Left ventricle myocardium superior (tissue), 1 donor: ENCODE measurements around the gene VAC14. TPM values are rescaled to one million over a fixed set of nuclear protein-coding genes. Genes with fewer than 3 reads are reported as not detected.
A peak's percentile ranks its signal among the peaks of the same experiment; 100 is the strongest.

ENCODE experiments used
- ATAC-seq: fragments of 200-7000 bp; cut with Tn5 transposase; one replicate; pipeline ENCODE4 v1.9.1; 2020; ENCODE audit warnings: mild to moderate bottlenecking, moderate library complexity
- DNase-seq: peaks from one replicate; pipeline ENCODE4 v3.0.0-alpha.2; 2020
- intact Hi-C: fragments of 100-400 bp; cut with micrococcal nuclease; formaldehyde crosslinking; loops from one replicate; pipeline ENCODE4 v1.11.0; 2022
- total RNA-seq: library from RNA; stranded (reverse); fragmentation: NEBNext Ultra II Directional; extraction: Animal tissue kit (Norgen Biotek cat#: 25700); gene quantifications from one replicate; pipeline ENCODE4 v1.2.1, GENCODE V29; 2021
- donor health status: DM: no; HTN: yes; CAD: no; lungs with severe emphysema.

Gene VAC14
- total RNA-seq, 1 donor from 2014 or later, result 20.4 TPM

DNA sequence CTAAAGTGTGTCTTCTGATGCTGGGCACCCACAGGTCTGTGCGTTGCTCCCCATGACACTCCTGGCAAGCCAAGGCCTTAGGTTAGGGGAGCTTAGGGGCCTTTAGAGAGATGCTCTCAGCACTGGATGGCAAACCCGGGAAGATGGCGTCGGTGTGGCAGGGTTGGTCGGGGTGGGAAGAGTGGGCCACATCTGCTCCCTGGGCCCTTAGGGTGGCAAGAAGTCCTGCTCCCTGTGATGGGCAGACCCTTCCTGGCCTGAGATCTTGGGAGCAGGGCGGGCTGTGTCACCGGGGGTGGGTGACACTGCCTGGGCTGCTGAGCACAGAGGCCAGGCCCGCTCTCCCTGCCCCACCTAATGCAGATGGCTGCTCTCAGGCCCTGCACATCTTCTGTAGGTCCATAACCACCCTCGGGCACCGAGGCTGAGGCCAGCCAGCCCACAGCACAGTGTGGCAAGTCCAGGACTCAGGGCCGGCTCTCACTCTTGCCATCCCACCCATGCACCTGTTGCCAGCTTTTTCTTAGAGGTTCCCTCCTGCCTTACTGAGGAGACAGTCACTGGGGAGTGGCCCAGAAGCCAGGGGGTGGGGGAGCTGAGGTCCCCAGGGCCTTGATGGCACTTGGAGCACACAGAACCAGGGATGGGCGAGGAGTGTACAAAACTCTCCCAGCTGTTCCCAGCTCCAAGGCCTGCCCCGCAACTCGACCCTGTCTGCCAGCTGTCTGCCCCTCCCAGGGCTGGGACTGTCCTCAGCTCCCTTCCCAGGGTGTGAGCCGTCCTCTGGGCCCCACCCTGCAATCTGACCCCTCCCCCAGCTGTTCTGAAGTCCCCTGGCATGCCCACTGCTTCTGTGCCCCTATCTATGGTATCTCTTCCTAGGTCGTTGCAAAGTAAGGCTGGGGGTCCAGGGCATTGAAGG, 110.7 kb downstream of the VAC14 start:
- ATAC-seq (no peak), DNase-seq (peak; percentile 26)
- intact Hi-C loops, result loop anchor here (10.0 kb wide), 2 partner anchors 45 to 85 kb away; no protein-coding TSS in a partner anchor

DNA sequence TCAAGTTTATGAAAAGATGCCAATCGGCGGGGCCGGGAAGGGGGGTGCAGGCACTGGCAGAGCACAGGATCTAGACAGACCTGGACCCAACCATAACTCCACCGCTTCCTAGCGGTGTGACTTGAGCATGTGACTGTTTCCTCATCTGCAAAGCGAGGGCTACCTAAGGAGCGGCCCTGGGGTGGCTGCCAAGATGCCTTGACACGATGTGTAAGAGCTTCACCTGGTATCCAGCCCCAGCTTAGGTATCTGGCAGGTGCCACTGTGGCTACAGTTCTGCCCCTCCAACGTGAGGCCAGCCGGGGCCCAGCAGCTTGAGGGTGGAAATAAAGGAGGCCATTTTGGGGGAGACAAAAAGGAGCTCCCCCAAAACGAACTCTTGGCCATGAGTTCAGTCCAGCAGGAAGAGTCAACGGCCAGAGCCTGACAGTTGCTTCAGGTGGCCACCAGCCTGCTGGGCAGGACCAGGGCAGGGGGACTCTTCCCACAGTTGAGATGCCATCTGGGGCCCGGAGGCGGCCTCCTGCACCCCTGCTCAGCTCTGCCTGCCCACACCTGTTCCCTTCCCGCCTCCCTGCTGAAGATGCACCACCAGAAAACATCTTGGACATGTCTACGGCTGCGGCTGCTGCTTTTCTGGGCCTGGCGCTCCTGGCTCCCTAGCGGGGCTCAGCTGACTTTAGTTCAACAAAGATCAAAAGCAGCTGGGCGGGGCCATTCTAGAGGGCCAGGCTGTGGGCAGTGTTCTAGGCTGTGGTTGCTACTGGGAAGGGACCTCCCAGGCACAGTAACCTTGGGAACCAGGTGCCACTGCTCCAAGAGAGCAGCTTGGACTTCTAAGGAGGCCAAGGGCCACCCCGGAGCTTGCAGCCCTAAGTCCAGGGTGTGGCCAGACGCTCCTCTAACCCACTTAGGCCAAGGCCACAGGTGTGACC, 111.7 kb downstream of the VAC14 start:
- ATAC-seq (peak; percentile 14), DNase-seq (peak; percentile 73)
- intact Hi-C loops, result loop anchor here (10.0 kb wide), 2 partner anchors 45 to 85 kb away; no protein-coding TSS in a partner anchor

GRCh38 chr16:70688246-70688742, 112.7 kb downstream of the VAC14 start:
- DNase-seq (peak; percentile 82), ATAC-seq (peak; percentile 25)
- intact Hi-C loops, result loop anchor here (10.0 kb wide), 2 partner anchors 47 to 87 kb away; no protein-coding TSS in a partner anchor

GRCh38 chr16:70687671-70688245, 113.2 kb downstream of the VAC14 start:
- ATAC-seq (no peak), DNase-seq (peak; percentile 44)
- intact Hi-C loops, result loop anchor here (10.0 kb wide), 2 partner anchors 47 to 87 kb away; no protein-coding TSS in a partner anchor

GRCh38 chr16:70687102-70687511, 113.9 kb downstream of the VAC14 start:
- DNase-seq (peak; percentile 38), ATAC-seq (no peak)
- intact Hi-C loops, result loop anchor here (10.0 kb wide), 2 partner anchors 48 to 88 kb away; no protein-coding TSS in a partner anchor

- DNase-seq (no peak), ATAC-seq (peak; percentile 0)
- intact Hi-C loops, result loop anchor here (10.0 kb wide), 2 partner anchors 48 to 88 kb away; no protein-coding TSS in a partner anchor
Observed at GRCh38 chr16:70686376-70687101, 114.4 kb downstream of the VAC14 start.

DNA sequence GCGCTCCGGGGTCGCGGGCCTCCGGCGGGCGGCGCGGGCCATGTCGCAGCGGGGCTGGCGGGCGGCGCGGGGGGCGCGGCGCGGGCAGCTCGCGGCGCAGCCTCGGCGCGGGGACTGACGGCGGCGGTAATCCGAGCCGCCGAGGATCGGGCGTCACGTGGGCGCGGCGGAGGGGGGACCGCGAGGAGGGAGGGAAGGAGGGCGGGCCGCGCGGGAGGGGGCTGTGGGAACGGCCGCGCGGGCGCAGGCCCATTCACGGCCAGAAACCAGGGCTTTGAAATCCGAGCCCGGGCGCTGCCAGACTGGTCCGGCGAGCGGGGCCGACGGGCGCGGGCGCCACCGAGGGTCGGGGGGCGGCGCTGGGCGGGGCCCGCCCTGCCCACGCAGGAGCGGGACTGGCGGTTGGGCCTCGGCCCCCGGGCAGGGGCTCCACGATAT, 115.0 kb downstream of the VAC14 start, which contains the start of gene MTSS2:
TSS of gene MTSS2 (minus strand) at position 116 of the 438 bp plus-strand sequence. CDS start 262 bp downstream, outside the sequence.
- intact Hi-C loops, result loop anchor here (10.0 kb wide), 2 partner anchors 49 to 89 kb away; no protein-coding TSS in a partner anchor
- ATAC-seq (peak; percentile 66), DNase-seq (peak; percentile 93)

GRCh38 chr16:70685061-70685937, 115.7 kb downstream of the VAC14 start:
- ATAC-seq, result peak; percentile 1
- peak; percentile 64 for DNase-seq
- intact Hi-C loops, result loop anchor here (10.0 kb wide), 2 partner anchors 50 to 90 kb away; no protein-coding TSS in a partner anchor

GRCh38 chr16:70684146-70685060, 116.6 kb downstream of the VAC14 start:
- intact Hi-C loops, result loop anchor here (10.0 kb wide), 2 partner anchors 50 to 90 kb away; no protein-coding TSS in a partner anchor
- DNase-seq, result peak; percentile 66
- no peak for ATAC-seq

DNA sequence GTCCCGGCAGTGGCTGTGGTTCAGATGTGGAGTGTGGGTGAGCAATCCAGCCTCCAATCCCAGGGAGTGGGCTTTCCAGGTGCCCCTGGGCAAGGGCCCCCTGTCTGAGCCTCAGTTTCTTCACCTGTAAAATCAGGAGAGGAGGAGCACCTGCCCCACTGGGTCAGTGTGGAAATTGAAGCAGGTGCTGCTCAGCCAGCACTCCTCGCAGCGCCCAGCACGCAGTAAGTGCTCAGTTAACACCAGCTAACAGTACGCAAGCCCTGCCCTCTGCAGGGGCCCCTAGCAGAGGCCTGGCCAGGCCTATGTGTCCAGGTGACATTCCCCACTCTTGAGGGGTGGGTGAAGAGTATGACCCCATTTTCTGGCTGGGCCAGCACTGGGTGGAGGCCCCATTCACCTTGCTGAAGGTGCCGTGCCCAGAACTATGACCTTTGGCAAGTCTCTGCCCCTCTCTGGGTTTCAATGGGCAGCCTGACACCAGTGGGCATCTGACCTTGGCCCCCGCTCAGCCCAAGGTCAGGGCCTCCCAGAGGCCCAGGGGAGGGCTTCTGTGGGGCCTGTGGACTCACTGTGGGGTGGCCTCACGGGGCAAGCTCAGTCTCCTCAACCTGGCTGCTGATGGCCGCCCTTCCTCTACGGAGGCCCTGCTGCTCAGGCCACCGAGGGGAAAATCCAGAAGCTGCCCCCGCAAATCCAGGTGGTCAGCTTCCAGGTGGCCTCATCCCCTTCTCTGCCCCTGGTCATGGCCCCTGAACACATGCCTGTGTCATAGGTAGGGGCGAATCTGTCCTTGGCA, 117.6 kb downstream of the VAC14 start:
- DNase-seq, result peak; percentile 28
- no peak for ATAC-seq
- intact Hi-C loops, result loop anchor here (10.0 kb wide), 2 partner anchors 51 to 91 kb away; no protein-coding TSS in a partner anchor

GRCh38 chr16:70682239-70683145, 118.5 kb downstream of the VAC14 start:
- DNase-seq, result peak; percentile 32
- intact Hi-C loops, result loop anchor here (10.0 kb wide), 2 partner anchors 52 to 92 kb away; no protein-coding TSS in a partner anchor
- no peak for ATAC-seq

DNA sequence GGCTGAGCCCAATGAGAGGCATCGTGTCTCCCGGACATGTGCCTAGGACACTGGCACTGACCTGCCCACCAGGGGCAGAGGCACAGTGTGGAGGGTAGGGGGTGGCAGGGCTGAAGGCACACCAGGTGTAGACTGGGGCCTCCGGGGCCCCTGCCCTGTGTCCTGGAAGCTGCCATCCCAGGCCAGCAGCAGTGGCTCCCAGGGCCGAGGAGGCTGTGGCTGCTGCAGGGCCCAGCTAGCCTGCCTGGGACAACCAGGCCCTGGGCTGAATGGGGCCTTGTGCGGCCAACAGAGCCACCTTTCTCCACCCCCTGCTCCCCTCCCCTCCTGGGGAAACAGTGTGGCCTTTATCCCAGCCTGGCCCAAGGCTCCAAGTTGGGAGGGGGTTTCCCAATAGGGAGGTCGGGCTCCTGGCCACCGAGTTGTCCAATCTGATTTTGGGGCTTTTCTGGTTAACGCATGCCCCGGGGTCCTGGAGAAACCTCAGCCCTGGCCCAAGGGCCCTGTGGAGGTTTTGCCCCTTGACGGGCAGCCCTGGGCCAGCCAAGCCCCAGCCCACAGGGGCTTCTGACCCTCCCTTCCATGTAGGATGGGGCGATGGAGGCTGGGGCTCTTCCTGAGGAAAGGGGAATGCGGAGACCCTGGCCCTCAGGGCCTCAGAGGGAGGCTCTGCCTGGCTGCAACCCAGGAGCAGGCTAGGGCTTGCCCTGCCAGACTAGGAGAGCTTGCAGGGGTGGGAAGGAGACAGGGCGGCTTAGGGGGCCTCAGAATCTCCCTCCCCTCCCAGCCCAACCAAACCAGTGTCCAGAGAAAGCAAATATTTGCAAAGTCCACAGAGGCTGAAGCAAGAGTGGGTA, 119.3 kb downstream of the VAC14 start:
- DNase-seq (peak; percentile 47), ATAC-seq (peak; percentile 15)
- intact Hi-C loops, result loop anchor here (10.0 kb wide), 2 partner anchors 53 to 93 kb away; no protein-coding TSS in a partner anchor
